Measurements from ENCODE around the gene DISC1. TPM values are rescaled to one million over a fixed set of nuclear protein-coding genes. Genes with fewer than 3 reads are reported as not detected.

Gene DISC1
- total and polyA plus RNA-seq, 2 donors (not counting 1 experiment from before 2014, with no cell fraction given), result 2.7 to 4.3 TPM

GRCh38 chr1:231972111-231972445, 345.5 kb downstream of the DISC1 start:
- ChIA-PET CTCF (no interaction called here), POLR2A (no interaction called here)
- Histone ChIP-seq H3K27ac (ENCODE audit: low read length in 2 of 2) (no peak overlapping the region), H3K4me2 (replicated peaks; ENCODE audit: low read depth, low read length, poor library complexity, severe bottlenecking) (no peak overlapping the region), H3K36me3 (replicated peaks in 1 of 2; ENCODE audit: control extremely low read depth in 1 of 2, control insufficient read depth in 1 of 2, extremely low read depth in 1 of 2, insufficient read depth in 2 of 2, low read length in 1 of 2) (no peaks in the 10 kb centered on the region), H4K20me1 (ENCODE audit: control insufficient read depth, insufficient read depth, low read length, poor library complexity, severe bottlenecking) (no peaks in the 10 kb centered on the region), H2AFZ (ENCODE audit: insufficient read depth, low read depth, low read length, poor library complexity, severe bottlenecking) (no peak overlapping the region), H3K9ac (ENCODE audit: low read length) (no peak overlapping the region), H3K4me1 (ENCODE audit: control insufficient read depth in 2 of 2, insufficient read depth in 2 of 2, low read length in 2 of 2) (no peaks in the 10 kb centered on the region), H3K27me3 (replicated peaks in 1 of 4; ENCODE audit: control extremely low read depth in 1 of 4, control insufficient read depth in 3 of 4, insufficient read depth in 4 of 4, low read length in 3 of 4) (no peaks in the 10 kb centered on the region), H3K4me3 (ENCODE audit: control extremely low read depth in 1 of 5, extremely low read depth in 1 of 5, insufficient read depth in 1 of 5, low read depth in 2 of 5, low read length in 4 of 5) (no peak overlapping the region), H3K9me3 (ENCODE audit: control extremely low read depth in 1 of 3, control insufficient read depth in 2 of 3, insufficient read depth in 1 of 3, low read length in 2 of 3) (peaks cover 0 to 2% (median 0%) of the 10 kb centered on the region in 3 donors), H3K79me2 (ENCODE audit: control insufficient read depth, insufficient read depth, low read length) (no peaks in the 10 kb centered on the region)
- no peak for ATAC-seq (ENCODE audit: low read depth)
- H3K4me1 Mint-ChIP-seq, result no peaks in the 10 kb centered on the region
- no peak overlapping the region for H3K27ac Mint-ChIP-seq
- no peak for DNase-seq
- TF ChIP-seq EZH2 (IDR thresholded peaks at IDR 0.05; ENCODE audit: borderline replicate concordance, insufficient read depth, low read depth, low read length, poor library complexity, severe bottlenecking), result no peak
- no peak for TF ChIP-seq CTCF (IDR thresholded peaks at IDR 0.05)
- 80% methylated on average over 1 of the region's 1 CpG for WGBS (ENCODE audit: insufficient coverage)
- intact Hi-C loops (cut with micrococcal nuclease), result no loop called here
- no peaks in the 10 kb centered on the region for H3K27me3 Mint-ChIP-seq
- no peak overlapping the region for H3K4me3 Mint-ChIP-seq
- H3K9me3 Mint-ChIP-seq (ENCODE audit: insufficient read depth), result peaks cover 4% of the 10 kb centered on the region

GRCh38 chr1:231973830-231974229, 347.2 kb downstream of the DISC1 start:
- no peaks in the 10 kb centered on the region for H4K20me1 ChIP-seq (ENCODE audit: control insufficient read depth, insufficient read depth, low read length, poor library complexity, severe bottlenecking)
- no peak overlapping the region for H3K9ac ChIP-seq (ENCODE audit: low read length)
- no peak for DNase-seq
- H3K4me3 ChIP-seq (ENCODE audit: control extremely low read depth in 1 of 5, extremely low read depth in 1 of 5, insufficient read depth in 1 of 5, low read depth in 2 of 5, low read length in 4 of 5), result no peak overlapping the region
- no peak overlapping the region for H3K27ac ChIP-seq (ENCODE audit: low read length in 2 of 2)
- Mint-ChIP-seq H3K9me3 (ENCODE audit: insufficient read depth) (peaks cover 7% of the 10 kb centered on the region), H3K4me3 (no peak overlapping the region), H3K27me3 (no peaks in the 10 kb centered on the region), H3K4me1 (no peaks in the 10 kb centered on the region), H3K27ac (no peak overlapping the region)
- no peak for ATAC-seq (ENCODE audit: low read depth)
- ChIA-PET CTCF (no interaction called here), POLR2A (no interaction called here)
- no peak overlapping the region for H2AFZ ChIP-seq (ENCODE audit: insufficient read depth, low read depth, low read length, poor library complexity, severe bottlenecking)
- no peak overlapping the region for H3K4me2 ChIP-seq (replicated peaks; ENCODE audit: low read depth, low read length, poor library complexity, severe bottlenecking)
- intact Hi-C loops (cut with micrococcal nuclease), result no loop called here
- no peak for TF ChIP-seq EZH2 (IDR thresholded peaks at IDR 0.05; ENCODE audit: borderline replicate concordance, insufficient read depth, low read depth, low read length, poor library complexity, severe bottlenecking)
- no peaks in the 10 kb centered on the region for H3K4me1 ChIP-seq (ENCODE audit: control insufficient read depth in 2 of 2, insufficient read depth in 2 of 2, low read length in 2 of 2)
- peaks cover 0 to 3% (median 1%) of the 10 kb centered on the region in 3 donors for H3K9me3 ChIP-seq (ENCODE audit: control extremely low read depth in 1 of 3, control insufficient read depth in 2 of 3, insufficient read depth in 1 of 3, low read length in 2 of 3)
- no CpG with 5 or more reads among the region's 5 CpGs for WGBS (ENCODE audit: insufficient coverage)
- no peaks in the 10 kb centered on the region for H3K36me3 ChIP-seq (replicated peaks in 1 of 2; ENCODE audit: control extremely low read depth in 1 of 2, control insufficient read depth in 1 of 2, extremely low read depth in 1 of 2, insufficient read depth in 2 of 2, low read length in 1 of 2)
- H3K27me3 ChIP-seq (replicated peaks in 1 of 4; ENCODE audit: control extremely low read depth in 1 of 4, control insufficient read depth in 3 of 4, insufficient read depth in 4 of 4, low read length in 3 of 4), result no peaks in the 10 kb centered on the region
- H3K79me2 ChIP-seq (ENCODE audit: control insufficient read depth, insufficient read depth, low read length), result no peaks in the 10 kb centered on the region
